ENCODE results near the gene TMEM94.
"Not testable (repeated sequence)": the region's sequence is repeated elsewhere in the genome, so short reads cannot be mapped to it uniquely, and the experiment has no call there.

Gene TMEM94

DNA sequence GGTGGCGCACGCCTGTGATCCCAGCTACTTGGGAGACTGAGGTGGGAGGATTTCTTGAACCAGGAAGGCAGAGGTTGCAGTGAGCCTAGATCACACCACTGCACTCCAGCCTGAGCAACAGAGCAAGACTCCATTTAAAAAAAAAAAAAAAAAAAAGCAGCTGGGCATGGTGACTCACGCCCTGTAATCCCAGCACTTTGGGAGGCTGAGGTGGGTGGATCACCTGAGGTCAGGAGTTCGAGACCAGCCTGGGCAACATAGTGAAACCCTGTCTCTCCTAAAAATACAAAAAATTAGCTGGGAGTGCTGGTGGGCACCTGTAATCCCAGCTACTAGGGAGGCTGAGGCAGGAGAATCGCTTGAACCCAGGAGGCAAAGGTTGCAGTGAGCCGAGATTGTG lies 10.5 kb upstream of the TMEM94 start:
- DNase-seq: not testable (repeated sequence)

DNA sequence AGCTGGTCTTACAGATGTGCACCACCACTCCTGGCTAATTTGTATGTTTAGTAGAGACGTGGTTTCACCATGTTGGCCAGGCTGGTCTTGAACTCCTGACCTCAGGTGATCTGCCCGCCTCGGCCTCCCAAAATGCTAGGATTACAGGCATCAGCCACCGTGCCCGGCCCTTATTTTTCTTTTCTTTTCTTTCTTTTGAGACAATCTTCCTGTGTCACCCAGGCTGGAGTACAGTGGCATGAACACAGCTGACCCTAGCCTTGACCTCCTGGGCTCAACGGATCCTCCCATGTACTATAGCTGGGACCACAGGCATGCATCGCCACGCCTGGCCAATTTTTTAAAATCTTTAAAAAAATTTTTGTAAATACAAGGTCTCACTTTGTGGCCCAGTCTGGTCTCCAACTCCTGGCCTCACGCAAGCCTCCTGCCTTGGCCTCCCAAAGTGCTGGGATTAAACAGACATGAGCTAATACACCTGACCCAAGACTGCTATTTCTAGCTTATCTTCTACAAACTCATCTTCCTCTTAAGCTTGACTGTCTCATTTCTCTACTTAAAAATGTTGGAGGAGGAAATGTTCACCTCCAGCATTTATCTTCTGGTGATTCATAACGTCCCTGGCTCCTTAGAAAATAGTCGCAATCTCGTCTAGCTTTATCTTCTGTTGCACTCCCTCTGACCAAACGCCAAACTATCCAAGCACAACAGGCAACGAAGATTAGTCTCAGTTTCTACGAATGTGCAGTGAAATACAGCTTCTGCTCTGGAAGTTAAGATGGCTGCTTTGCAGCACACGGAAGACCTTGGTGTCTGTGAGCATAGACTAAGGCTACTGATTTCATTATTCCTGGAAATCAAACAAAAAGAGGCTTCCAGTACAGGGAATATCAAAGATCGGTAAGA lies 8.2 kb upstream of the TMEM94 start:
- no peak for DNase-seq

DNA sequence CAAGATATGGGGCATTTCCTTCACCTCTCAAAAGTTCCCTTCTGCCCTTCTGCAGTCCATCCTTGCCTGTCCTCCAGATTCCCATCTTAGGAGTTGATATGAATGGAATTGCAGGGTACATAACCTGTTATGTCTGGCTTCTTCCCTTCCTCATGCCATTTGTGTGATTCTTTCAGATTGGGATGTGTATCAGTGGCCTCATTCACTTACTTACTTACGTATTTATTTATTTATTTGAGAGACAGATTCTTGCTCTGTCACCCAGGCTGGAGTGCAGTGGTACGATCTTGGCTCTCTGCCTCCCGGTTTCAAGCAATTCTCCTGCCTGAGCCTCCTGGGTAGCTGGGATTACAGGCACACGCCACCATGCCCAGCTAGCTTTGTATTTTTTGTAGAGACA lies 6.2 kb upstream of the TMEM94 start:
- DNase-seq: no peak

DNA sequence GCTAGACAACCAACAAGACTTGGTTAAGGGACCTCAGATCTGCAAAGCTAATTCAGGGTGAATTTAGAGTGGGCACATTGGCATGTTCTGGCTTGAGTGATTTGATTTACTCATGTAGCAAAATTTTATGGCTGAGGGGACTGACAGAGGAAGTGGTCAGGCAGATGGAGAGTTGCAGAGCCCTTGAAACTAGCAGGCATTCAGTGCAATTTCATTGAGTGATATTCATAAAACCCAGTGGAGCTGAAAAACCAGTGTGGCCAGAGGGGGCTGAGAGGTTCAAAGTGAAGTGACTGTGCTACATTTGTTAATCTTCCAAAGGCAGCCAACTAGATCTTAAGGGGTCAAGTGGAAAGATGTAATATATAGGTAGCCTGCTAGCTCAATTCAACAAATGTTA lies 2.2 kb upstream of the TMEM94 start:
- no peak for DNase-seq

DNA sequence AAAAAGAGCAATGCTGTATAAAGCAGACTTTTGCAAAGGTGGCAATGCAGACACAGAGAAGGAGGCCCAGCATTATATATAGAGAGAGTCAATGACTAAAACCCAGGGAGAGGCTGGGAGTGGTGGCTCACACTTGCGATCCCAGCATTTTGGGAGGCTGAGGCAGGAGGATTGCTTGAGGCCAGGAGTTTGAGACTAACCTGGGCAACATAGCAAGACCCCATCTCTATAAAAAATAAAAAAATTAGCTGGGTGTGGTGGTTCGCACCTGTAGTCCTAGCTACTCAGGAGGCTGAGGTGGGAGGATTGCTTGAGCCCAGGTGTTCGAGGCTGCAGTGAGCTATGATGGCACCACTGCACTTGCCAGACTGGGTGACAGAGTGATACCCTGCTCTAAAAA lies 1.8 kb upstream of the TMEM94 start:
- DNase-seq: not testable (repeated sequence)

DNA sequence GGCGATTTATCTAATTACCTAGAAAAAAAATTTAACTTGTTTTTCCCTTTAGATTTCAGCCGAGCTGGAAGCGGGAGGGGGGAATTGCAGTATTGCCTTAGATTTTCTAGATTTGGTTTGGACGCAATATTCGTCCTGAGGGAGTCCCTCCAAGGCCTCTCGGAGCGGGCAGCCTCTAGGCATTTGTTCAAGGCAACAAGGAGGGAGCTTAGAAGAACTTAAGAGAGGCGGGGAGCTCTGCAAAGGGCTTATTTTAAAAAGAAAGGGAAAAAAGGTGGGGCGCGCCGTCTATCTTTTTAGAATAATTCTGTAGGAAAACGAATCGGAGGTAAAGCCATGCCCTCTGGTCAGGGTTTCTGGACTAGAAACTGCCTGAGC lies 407 bp upstream of the TMEM94 start:
- DNase-seq: no peak

DNA sequence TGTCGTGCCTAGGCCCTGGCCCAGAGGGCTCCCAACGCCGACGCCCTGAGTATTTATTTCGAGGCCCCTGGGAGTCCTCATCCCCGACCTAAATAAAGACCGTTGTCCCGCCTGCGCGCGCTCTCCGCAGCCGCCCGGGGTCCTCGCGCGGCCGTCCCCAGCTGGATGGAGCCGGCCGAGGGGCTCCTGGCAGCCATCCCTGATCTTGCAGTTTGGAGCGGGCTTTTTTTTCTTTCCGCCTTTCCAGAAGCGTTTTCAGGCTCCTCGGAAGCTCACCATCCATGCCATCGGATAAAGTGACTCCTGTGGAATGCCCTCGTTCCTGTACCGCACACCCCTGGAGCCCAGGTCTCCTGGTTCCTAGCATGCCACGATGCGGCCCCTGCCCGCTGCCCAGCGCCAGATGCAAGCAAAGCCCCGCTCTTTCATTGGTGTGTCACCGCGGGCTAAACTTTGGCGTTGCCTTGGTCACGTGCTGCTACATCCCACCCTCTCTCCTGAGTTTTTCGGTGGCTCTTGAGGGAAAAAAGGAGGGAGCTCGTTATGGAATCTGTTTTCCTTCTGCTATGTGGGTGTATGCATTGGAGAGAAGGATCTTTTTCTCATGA lies 716 bp downstream of the TMEM94 start:
- DNase-seq: peak; percentile 9

DNA sequence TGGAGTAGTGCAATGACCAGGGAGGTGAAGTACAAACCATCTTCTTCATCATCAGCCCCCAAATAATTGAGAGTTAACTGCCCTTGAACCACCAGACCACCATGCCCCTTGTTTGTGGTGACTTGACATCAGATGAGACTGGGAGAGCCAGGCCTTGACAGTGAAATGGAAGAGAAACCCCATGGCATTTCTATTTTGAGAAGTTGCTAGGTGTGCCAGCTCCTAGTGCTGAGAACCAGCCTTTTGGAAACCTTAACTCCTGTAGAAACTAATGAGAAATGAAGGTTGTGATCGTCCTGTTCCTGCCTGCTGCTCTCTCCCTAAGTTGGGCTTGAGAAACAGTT lies 2.8 kb downstream of the TMEM94 start:
- no peak for DNase-seq

DNA sequence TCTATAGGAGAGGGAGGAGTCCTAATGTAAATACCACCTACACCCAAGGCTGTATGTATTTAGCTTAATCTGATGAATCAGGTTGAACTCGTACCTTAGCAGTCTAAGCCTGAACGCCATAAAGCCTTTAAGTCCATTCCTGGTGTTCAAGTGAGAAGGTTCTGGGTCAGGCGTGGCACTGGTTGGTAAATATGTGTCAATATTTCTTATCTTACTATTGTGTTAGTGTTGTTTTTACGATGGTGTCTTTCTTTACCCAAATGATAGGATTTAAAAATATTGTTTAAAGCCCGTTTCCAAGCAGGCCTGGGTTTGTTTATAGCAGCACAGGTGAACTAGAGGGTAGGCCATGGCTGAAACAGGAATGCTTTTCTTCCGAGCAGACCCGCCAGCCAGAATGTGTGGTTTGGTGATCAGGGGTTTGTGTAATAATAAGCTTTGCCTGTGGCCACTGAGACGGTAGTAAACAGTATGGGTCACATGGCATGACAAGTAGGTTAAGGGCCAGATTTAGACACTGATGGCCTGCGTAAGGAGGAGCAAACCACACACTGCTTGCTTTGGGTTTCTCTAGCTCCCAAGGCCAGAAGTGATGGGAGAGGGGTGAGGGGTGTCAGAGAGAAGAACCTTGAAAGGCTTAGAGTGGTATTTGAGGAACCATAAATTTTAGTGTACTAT lies 3.3 kb downstream of the TMEM94 start:
- DNase-seq: no peak

DNA sequence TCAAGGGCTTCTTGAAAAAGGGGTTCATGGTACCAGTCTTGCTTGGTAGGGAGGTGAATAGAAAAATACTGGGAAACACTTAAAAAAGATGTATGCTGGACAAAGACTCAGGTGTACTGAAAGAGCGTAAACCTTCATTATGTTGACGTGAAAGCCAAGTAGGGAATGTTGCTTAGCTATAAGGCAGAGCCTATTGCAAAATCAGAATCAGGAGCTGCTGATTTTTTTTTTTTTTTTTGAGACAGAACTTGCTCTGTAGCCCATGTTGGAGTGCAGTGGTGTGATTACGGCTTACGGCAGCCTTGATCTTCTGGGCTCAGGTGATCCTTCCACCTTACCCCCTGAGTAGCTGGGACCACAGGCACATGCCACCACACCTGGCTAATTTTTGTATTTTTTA lies 3.9 kb downstream of the TMEM94 start:
- DNase-seq: no peak

DNA sequence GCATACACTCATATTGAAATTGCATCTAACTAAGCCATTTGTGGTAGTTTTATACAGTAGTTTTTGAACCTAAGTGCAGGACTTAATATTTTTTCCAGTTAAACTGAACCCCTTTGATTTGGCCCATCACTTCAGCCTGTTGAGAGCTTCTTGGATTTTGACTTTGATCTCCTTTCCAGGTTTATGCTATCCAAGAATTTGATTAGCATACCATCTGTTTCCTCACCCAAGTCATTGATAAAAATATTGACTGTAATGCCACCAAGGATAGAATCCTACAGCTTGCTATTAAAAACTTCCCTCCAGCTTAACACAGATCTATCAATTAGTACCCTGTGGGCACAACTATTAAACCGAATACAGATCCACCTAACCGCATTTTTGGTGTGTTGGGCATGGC lies 7.2 kb downstream of the TMEM94 start:
- DNase-seq: no peak

DNA sequence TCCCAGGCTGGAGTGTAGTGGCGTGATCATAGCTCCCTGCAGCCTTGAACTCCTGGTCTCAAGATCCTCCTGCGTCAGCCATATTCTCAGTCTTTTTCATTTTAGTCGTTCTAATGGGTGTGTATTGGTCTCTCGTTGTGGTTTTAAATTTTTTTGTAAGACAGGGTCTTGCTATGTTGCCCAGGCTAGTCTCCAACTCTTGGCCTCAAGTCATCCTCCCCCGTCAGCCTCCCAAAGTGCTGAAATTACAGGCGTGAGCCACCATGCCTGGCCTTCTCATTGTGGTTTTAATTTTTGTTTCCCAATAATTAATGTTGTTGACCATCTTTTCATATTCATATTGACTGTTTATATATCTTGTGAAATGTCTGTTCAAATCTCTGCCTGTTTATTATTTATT lies 8.6 kb downstream of the TMEM94 start:
- no peak for DNase-seq

DNA sequence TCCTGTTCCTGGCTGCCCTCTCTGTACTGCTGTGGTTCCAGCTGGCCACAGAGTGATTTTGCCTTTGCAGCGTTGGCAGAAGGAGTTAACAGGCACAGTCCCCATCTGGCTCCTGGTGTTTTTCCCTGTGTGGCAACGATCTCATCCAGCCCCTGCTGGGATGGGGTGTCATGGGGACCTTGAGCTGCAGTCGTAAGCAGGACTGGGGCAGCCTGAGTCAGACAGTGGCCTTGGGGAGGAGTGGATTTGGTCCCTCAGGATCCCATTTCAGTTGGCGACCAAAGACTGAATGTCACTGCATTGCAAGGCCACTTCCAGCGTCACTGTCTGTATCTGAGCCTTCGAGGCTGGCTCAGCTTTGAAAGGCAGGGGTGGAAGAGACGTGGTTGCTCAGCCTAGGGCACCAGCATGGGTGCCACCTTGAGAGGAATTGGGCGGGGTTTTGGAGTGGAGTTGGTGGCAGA lies 11.9 kb downstream of the TMEM94 start:
- DNase-seq: no peak

DNA sequence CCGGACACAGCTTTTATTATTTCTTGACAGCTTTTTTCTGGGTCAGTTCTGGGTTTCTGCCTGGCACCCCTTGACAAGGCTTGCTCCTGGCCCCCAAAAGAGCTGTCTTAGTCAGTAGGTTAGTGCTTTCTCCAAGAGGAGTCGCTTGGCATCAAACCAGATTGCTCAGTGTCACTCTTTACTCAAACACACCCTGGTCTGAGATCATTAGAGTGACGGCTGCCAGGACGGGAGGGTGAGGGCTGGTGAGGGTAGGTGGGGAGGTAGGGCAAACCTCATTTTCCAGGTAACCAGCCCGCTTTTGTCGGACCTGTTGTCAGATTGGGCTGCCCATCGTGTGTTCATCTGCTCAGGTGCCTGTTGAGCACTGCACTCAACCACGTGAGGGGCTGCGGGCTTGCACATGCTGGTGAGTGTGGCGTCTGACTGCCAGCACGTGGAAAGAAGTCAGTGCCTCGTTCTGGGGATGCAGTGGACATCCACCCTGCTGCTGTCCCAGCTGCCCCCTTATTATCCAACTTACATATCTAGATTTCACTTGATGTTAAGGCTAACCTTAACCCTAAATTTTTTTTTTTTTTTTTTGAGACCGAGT lies 12.4 kb downstream of the TMEM94 start:
- no peak for DNase-seq

DNA sequence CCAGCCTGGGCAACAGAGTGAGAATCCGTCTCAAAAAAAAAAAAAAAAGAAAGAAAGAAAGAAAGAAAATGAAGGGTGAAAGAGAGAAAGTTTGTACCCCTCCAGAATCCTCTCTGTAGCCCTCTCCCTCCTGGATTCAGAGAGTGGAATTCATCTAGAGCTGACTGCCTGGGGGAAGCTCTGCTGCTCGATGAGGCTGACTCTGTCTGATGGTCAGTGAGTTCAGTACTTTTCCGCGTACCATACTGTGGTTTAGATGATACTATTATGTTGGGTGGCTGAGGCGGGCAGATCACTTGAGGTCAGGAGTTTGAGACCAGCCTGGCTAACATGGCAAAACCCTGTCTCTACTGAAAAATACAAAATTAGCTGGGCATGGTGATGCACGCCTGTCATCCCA lies 14.8 kb downstream of the TMEM94 start:
- DNase-seq: no peak

DNA sequence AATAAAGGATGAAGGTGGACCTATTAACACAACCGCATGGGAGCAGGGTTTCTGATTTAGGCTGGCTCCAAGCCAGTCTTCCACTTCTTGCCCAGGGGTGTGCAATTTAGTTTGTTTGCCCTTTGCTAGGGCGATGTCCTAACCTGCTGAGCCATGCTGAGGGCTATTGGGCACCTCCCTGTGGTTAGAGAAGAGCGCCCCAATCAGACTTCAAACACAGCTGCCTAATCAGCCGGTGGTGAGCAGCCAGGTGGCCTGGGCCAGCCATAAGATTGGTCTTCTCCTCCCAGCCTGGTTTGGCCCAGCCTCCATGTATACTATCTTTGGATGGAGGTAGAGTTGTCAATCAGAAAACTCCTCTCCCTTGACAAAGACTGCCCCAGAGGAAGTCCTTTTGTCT lies 15.7 kb downstream of the TMEM94 start:
- DNase-seq: no peak

DNA sequence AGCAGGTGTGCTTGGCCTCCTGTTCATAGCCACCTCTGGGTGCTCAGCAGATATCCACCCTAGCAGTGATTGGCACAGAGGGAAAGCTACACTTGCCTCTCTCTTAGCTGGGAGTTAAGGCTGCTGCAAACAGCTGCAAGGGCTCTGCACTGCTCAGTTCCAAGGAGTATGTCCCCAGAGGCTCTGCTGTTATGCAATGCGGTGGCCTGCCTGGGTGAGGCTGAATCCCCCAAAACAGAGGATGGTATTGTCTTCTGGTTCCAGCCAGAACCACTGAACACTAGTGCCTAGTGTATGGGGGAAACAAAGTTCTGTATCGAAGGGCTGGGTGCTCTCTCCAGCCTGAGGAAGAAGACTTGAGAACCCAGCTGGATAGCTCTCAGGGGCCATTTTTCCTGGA lies 16.8 kb downstream of the TMEM94 start:
- no peak for DNase-seq

DNA sequence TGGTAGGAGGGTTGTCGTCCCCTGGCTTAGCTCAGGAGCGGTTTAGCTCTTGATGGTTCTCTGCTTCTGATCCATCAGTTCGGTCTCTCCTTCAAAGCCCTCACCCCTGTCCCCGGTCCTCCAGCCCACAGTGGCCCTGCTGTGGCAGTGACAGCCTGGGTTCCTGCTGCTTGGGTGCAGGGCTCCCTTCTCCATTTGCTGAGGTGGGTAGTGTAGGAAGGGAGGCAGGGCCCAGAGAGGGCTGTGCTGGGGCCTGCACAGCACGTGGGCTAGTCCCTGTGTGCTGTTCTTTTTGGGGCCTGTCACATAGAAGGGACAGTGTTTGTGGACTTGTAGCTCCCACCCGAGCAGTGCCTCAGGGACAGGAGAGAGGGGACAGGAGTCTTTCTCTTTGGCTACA lies 18.3 kb downstream of the TMEM94 start:
- DNase-seq: no peak

DNA sequence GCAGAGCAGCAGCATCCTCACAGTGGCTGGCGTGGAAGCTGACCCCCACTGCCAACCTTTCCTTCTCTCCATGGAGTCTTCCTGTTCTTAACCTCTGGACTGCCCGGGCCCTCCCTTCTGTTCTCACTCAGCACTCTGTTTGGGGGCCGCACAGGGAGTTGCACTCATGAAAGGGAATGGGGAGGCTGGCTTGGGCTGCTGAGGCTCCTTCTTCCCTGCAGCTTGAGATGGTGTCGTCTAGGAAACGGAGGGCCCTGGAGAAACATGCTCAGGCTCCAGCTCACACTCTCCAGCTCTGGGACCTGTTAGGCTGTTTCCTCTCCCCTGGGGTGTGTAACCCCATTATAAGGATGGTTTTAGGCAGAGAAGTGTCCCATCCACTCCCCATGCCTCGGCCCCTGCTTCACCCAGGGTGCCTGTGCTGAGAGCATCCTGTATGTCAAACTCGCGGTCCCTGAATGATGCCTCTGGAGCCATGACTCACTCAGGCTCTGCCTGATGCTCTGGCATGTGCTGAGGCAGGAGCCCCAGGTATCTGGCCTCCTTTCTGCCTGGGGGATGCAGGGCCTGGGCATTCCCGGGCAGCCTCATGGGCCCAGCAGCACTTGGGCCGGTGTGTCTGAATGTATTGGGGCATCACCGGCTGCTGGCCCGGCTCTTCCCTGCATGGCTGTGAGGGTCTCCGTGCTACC lies 18.9 kb downstream of the TMEM94 start:
- DNase-seq: no peak

DNA sequence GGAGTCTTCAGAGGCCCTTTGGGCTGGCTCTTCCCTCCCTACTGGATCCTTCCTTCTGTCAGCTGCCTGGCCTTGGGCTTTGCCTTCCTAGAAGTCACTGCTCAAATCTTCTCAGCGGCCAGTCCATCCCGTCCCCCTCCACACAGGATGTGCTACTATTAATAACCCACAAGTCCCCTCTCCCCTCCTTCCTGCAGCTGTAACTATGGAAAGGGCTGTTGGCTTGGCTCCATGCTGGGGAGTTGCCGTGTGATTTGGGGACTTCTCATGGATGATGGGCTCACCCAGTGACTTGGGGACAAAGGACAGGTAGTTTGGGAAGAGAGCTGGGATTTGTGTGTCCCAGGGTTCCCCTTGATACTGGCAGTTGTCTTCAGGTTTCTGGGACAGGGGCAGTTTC lies 19.4 kb downstream of the TMEM94 start:
- no peak for DNase-seq

DNA sequence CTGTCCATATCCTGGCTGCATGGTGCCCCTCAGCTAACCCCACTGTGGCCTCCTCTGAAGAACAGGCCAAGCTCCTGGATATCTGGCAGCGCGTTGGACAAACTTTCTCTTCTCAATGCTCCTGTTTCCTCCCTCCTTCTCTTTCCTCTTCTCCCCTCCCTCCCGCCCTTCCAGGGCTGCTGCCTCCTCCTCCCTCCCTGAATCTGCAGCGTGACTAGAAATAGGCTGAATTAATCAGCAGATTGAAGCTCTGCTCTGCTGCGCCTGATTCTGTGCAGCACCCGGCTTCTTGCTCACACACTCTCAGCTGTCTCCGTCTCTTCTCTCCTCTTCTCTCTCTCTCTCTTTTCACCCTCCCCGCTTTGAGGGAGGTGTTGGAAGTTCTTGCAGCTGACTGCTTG lies 19.8 kb downstream of the TMEM94 start:
- DNase-seq: no peak

DNA sequence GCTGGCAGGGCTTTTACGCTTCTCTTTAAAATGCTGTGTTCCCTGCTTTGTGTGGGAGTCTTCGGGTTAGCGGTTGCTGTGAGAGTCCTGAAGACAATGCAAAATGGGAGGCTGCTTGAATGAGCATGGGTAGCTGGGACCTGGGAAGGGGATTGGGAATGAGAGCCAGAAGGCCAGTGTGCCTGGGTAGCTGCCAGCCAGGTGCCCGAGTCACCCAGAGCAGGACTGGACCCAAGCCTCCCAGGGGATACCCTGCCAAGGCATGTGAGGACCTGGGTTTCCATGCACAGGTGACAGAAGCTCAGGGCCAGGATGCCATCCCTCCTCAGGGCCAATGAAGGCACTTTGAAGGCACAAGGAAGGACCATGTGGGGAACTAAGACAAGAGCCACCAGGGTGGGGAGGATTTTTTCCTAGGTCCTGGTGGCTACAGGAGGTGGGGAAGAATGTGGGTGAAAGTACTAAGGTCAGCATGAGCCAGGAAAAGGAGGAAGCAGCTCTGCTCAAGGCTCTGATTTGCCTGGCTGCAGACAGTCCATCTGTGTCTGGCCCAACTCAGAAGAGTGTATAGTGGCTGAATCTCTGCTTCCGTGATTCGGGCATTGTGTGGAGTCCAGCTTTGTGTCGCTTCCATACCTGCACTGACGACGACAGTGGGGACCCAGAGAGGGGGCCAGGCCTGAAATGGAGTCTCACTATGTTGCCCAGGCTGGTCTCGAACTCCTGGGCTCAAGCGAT lies 20.5 kb downstream of the TMEM94 start:
- no peak for DNase-seq

All from activated naive CD4-positive, alpha-beta T cell treated with Interleukin-2 at 50 U/mL for 16 hours (primary cell).